GM10266 (cell line): ENCODE measurements around the gene POU2F1.
A peak's percentile ranks its signal among the peaks of the same experiment; 100 is the strongest.
"Not testable (repeated sequence)": the region's sequence is repeated elsewhere in the genome, so short reads cannot be mapped to it uniquely, and the experiment has no call there.

Experiments used
- DNase-seq: peaks from one replicate; pipeline ENCODE4 v3.0.0; 2012; ENCODE audit errors: extremely low spot score
- CTCF ChIP-seq: IDR thresholded peaks from 2 replicates; pipeline ENCODE4 v1.5.1; 2012; ENCODE audit warnings: mild to moderate bottlenecking, low read depth; ENCODE audit not compliant: control insufficient read depth, insufficient read depth; ENCODE audit errors: missing control alignments

Gene POU2F1

GRCh38 chr1:167317463-167317862 lies 96.8 kb downstream of the POU2F1 start:
- DNase-seq, result no peak
- no peak for TF ChIP-seq CTCF

- not testable (repeated sequence) for DNase-seq
Observed at GRCh38 chr1:167319206-167319605, 98.5 kb downstream of the POU2F1 start.

GRCh38 chr1:167322483-167322882 lies 101.8 kb downstream of the POU2F1 start:
- DNase-seq, result no peak
- no peak for TF ChIP-seq CTCF

- DNase-seq, result no peak
- TF ChIP-seq CTCF, result no peak
Observed at GRCh38 chr1:167325151-167325550, 104.5 kb downstream of the POU2F1 start.

- no peak for TF ChIP-seq CTCF
- no peak for DNase-seq
Observed at GRCh38 chr1:167328306-167328815, 107.7 kb downstream of the POU2F1 start.

GRCh38 chr1:167328816-167329483 lies 108.3 kb downstream of the POU2F1 start:
- TF ChIP-seq CTCF, result no peak
- peak; percentile 38 for DNase-seq

- no peak for TF ChIP-seq CTCF
- peak; percentile 7 for DNase-seq
Observed at GRCh38 chr1:167330601-167331293, 110.1 kb downstream of the POU2F1 start.
